ENCODE data around the gene CEP68.

GRCh38 chr2:65019010-65019409 lies 37.2 kb upstream of the CEP68 start:
- TF ChIP-seq CTCF (IDR thresholded peaks at IDR 0.05) (no peak), POLR2A (IDR thresholded peaks at IDR 0.05) (no peak)

Data from heart left ventricle (tissue), 13 donors.